Effector memory CD4-positive, alpha-beta T cell (primary cell): ENCODE measurements around the gene ATP6V1B1.

Experiments used
- DNase-seq, 3 donors: peaks; one replicate each; pipeline ENCODE4 v3.0.0-alpha.2; 2020
- H3K27ac ChIP-seq: 2 replicates; pipeline ENCODE4 v1.7.0; 2013; ENCODE audit warnings: mild to moderate bottlenecking, low read length, moderate library complexity; ENCODE audit not compliant: insufficient read depth, poor library complexity, severe bottlenecking
- H3K27me3 ChIP-seq: replicated peaks from 2 replicates; pipeline ENCODE4 v1.7.0; 2013; ENCODE audit warnings: mild to moderate bottlenecking, low read length; ENCODE audit not compliant: insufficient read depth, control insufficient read depth, poor library complexity, severe bottlenecking
- H3K36me3 ChIP-seq: 2 replicates; pipeline ENCODE4 v1.7.0; 2013; ENCODE audit warnings: mild to moderate bottlenecking, low read length, moderate library complexity; ENCODE audit not compliant: control insufficient read depth, insufficient read depth
- H3K4me1 ChIP-seq: 2 replicates; pipeline ENCODE4 v1.7.0; 2013; ENCODE audit warnings: low read length, mild to moderate bottlenecking; ENCODE audit not compliant: control insufficient read depth, insufficient read depth, poor library complexity, severe bottlenecking
- H3K4me3 ChIP-seq: 2 replicates; pipeline ENCODE4 v1.7.0; 2013; ENCODE audit warnings: low read length, low read depth, mild to moderate bottlenecking; ENCODE audit not compliant: insufficient read depth, poor library complexity, severe bottlenecking
- H3K9me3 ChIP-seq: 2 replicates; pipeline ENCODE4 v1.7.0; 2013; ENCODE audit warnings: mild to moderate bottlenecking, low read length, moderate library complexity; ENCODE audit not compliant: control insufficient read depth

The ATP6V1B1 gene

DNA sequence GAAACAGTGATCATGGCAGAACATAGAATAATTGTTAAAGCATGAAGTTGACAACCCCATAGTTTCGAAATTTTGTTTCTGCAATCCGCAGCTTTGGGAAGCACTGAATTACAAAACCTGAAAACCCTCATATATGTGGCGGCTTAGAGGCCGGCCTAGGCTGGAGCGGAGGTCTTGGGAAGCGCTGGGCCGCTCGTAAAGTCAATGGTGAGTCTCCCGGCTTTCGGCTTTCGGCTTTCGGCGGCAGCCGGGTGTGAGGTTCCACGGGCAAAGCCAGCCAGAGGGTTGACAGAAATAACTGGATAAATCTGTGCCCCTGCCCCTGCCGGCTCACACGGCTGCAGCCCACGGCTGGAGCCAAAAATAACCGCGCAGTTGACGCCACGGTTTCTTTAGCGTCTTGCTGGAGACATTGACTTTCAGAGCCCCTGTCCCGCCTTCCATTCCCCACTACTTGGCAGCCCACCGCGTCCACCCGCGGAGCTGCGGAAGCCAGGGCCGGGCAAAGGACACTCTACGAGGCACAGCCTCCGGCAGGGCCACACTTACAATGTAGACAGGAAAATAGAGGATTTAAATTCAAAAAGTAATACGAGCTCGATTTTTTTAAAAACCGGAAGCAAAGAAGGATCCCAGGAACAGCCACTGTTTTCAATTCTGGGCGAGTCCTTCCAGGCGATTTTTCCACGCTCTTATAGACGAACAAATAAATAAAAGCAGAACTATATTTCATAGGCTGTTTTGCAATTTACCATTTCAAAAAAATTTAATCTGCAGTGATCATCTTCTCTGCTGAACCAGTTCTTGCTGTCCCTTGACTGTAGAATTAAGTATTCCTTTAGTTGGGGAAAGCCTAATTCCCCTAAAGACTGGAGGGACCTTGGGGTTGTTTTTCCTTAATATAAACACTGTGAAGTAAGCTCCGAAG lies 28.3 kb upstream of the ATP6V1B1 start:
- Histone ChIP-seq H3K36me3 (no peaks in the 10 kb centered on the region), H3K27ac (no peak overlapping the region), H3K27me3 (peaks cover 51% of the 10 kb centered on the region), H3K9me3 (no peaks in the 10 kb centered on the region), H3K4me1 (peaks cover 5% of the 10 kb centered on the region), H3K4me3 (no peak overlapping the region)
- no peak for DNase-seq

- H3K27me3 ChIP-seq: no peaks in the 10 kb centered on the region
- H3K9me3 ChIP-seq: no peaks in the 10 kb centered on the region
- DNase-seq: no peak
- no peaks in the 10 kb centered on the region for H3K4me1 ChIP-seq
- no peak overlapping the region for H3K4me3 ChIP-seq
- no peaks in the 10 kb centered on the region for H3K36me3 ChIP-seq
- no peak overlapping the region for H3K27ac ChIP-seq
Measured at GRCh38 chr2:70916291-70916690, 19.4 kb upstream of the ATP6V1B1 start.

GRCh38 chr2:70918016-70918415 lies 17.7 kb upstream of the ATP6V1B1 start:
- H3K9me3 ChIP-seq: no peaks in the 10 kb centered on the region
- no peak for DNase-seq
- H3K36me3 ChIP-seq: no peaks in the 10 kb centered on the region
- H3K4me3 ChIP-seq: no peak overlapping the region
- no peak overlapping the region for H3K27ac ChIP-seq
- no peaks in the 10 kb centered on the region for H3K4me1 ChIP-seq
- H3K27me3 ChIP-seq: no peaks in the 10 kb centered on the region

GRCh38 chr2:70919672-70920366 lies 15.9 kb upstream of the ATP6V1B1 start:
- no peaks in the 10 kb centered on the region for H3K9me3 ChIP-seq
- H3K36me3 ChIP-seq: no peaks in the 10 kb centered on the region
- no peak overlapping the region for H3K4me3 ChIP-seq
- peak; percentile 25 to 40 (median 29) for DNase-seq
- H3K27ac ChIP-seq: no peak overlapping the region
- no peaks in the 10 kb centered on the region for H3K4me1 ChIP-seq
- H3K27me3 ChIP-seq: no peaks in the 10 kb centered on the region

- no peak for DNase-seq
- no peaks in the 10 kb centered on the region for H3K9me3 ChIP-seq
- H3K36me3 ChIP-seq: no peaks in the 10 kb centered on the region
- no peaks in the 10 kb centered on the region for H3K27me3 ChIP-seq
- H3K27ac ChIP-seq: no peak overlapping the region
- H3K4me1 ChIP-seq: no peaks in the 10 kb centered on the region
- H3K4me3 ChIP-seq: no peak overlapping the region
Measured at GRCh38 chr2:70920367-70920715, 15.4 kb upstream of the ATP6V1B1 start.

DNA sequence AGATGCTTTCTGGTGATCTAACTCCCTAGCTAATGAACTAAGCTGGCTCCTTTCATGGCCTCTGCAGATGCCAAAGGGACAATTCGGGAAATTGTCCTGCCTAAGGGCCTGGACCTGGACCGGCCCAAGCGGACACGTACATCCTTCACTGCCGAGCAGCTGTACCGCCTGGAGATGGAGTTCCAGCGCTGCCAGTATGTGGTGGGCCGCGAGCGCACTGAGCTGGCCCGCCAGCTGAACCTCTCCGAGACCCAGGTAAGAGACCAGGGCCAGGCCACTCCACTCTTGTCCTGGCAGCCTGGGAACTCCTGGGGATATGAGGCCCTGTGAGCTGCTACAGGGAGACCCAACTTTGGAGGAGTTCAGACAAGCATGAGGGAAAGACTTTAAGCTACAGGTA lies 14.7 kb upstream of the ATP6V1B1 start:
- Histone ChIP-seq H3K27me3 (no peaks in the 10 kb centered on the region), H3K4me1 (no peaks in the 10 kb centered on the region), H3K27ac (no peak overlapping the region), H3K36me3 (no peaks in the 10 kb centered on the region), H3K4me3 (no peak overlapping the region), H3K9me3 (no peaks in the 10 kb centered on the region)
- DNase-seq: no peak

DNA sequence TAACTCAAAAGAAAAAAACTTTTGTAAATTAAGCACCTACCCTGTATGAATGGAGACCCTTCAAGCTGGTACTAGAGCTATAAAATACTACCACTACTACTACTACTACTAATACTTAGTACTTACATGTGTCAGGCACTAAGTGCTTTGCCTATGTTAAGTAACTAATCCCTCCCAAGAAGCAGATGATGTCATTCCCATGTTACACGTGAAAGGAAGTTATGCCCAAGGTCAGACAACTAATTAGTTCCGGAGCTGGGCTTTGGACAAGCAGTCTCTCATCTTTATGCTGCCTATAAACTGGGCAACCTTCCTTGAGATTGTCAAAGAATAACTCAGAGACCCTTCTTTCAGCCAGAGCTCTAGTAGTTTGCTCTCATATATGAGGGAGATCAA lies 13.9 kb upstream of the ATP6V1B1 start:
- Histone ChIP-seq H3K9me3 (no peaks in the 10 kb centered on the region), H3K27ac (no peak overlapping the region), H3K36me3 (no peaks in the 10 kb centered on the region), H3K4me3 (no peak overlapping the region), H3K4me1 (no peaks in the 10 kb centered on the region), H3K27me3 (no peaks in the 10 kb centered on the region)
- no peak for DNase-seq

DNA sequence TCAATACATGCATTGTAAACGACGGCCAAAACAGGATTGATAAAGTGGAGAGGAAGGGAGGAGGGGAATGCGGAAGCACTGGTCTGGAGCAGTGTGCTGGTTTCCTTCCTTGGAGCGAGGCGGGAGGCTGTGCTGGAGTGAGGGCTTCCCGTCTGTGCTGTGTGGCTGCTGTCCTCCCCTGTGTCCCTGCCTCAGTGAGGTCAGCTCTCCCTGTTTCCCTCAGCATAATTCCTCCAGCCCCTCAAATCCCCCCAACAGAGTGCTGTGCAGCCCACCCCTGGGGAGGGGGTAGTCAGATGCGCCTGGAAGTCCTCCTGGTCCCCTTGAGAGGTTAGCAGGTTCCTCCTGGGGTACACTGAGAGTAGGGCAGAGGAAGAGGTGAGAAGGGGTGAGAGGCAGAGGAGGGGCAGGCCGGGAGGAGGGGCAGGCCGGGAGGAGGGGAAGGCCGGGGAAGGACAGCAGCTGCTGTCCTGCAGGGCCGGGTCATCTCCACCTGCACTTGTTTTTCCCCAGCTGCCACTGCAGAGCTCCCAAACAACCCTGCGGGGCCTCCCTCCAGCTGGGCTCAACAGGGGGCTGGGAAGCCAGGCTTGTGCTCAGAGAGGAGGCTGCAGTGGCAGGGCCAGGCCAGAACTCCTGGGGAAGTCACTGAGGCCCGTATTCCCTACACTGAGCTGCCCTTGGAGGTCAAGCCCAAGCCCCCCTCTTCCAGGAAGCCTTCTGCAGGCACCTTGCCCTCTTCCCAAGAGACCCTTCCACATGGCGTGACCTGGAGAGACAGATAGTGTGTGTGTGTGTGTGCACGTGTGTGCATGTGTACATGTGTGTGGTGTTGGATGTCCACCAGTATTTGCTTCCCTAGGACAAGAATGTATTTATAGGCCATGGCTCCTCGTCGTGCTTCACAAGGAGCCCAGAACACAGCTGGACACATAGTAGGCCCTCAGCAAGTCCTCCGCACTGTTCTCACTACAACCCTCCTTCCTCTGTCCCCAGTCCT lies 13.2 kb upstream of the ATP6V1B1 start:
- H3K9me3 ChIP-seq: no peaks in the 10 kb centered on the region
- H3K4me1 ChIP-seq: no peaks in the 10 kb centered on the region
- DNase-seq: no peak
- no peak overlapping the region for H3K4me3 ChIP-seq
- H3K27ac ChIP-seq: no peak overlapping the region
- H3K36me3 ChIP-seq: no peaks in the 10 kb centered on the region
- no peaks in the 10 kb centered on the region for H3K27me3 ChIP-seq

DNA sequence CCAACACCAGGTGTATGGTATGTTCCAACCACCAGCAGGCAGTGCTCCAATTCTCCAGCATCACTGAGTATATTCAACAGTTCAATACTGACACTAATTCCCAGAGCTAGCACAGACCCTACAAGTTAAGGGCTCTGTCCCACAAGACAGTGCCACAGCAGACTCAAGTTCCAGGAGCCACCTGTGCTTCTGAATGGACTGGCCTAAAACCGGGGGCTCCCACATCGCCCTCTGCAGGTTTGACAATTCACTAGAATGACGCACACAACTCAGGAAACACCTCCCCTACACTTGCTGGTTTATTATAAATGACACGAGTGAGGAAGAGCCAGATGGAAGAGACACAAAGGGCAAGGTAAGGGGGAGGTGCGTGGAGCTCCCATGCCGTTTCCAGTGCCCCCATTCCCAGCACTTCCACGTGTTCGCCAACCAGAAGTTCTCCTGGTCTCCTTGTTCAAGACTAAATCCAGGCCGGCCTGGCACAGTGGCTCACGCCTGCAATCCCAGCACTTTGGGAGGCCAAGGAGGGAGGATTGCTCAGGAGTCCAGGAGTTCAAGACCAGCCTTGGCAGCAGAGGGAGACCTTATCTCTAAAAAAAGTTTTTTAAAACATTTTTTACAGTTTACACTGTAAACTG lies 12.2 kb upstream of the ATP6V1B1 start:
- Histone ChIP-seq H3K4me1 (no peaks in the 10 kb centered on the region), H3K36me3 (no peaks in the 10 kb centered on the region), H3K9me3 (no peaks in the 10 kb centered on the region), H3K4me3 (no peak overlapping the region), H3K27ac (no peak overlapping the region), H3K27me3 (no peaks in the 10 kb centered on the region)
- no peak for DNase-seq
